Measurements from ENCODE around the gene STIM2. TPM values are rescaled to one million over a fixed set of nuclear protein-coding genes. Genes with fewer than 3 reads are reported as not detected.

Gene STIM2
- total RNA-seq, 1 donor from 2014 or later, result 25.8 TPM

GRCh38 chr4:27000820-27001219, 140.2 kb downstream of the STIM2 start:
- H3K9me3 ChIP-seq (ENCODE audit: low read depth), result no peaks in the 10 kb centered on the region
- H3K4me3 ChIP-seq, result no peak overlapping the region
- no peaks in the 10 kb centered on the region for H3K4me1 ChIP-seq
- H3K79me2 ChIP-seq (ENCODE audit: low read depth), result no peaks in the 10 kb centered on the region
- H3K9ac ChIP-seq, result no peak overlapping the region
- TF ChIP-seq CTCF (IDR thresholded peaks at IDR 0.05) (peak; percentile 25), EZH2 (IDR thresholded peaks at IDR 0.05) (no peak)
- no peaks in the 10 kb centered on the region for H3K27me3 ChIP-seq
- H3K36me3 ChIP-seq, result peaks cover 3% of the 10 kb centered on the region
- Mint-ChIP-seq H3K4me1 (no peaks in the 10 kb centered on the region), H3K4me3 (no peak overlapping the region), H3K27me3 (ENCODE audit: insufficient read depth, low read depth) (no peaks in the 10 kb centered on the region), H3K9me3 (no peaks in the 10 kb centered on the region), H3K27ac (no peak overlapping the region), H3K36me3 (peaks cover 7% of the 10 kb centered on the region)
- H3K27ac ChIP-seq, result no peak overlapping the region
- no peak overlapping the region for H3K4me2 ChIP-seq
- no peak overlapping the region for H2AFZ ChIP-seq (replicated peaks)
- DNase-seq (ENCODE audit: low spot score), result no peak
- H3F3A ChIP-seq (ENCODE audit: low read depth), result no peaks in the 10 kb centered on the region
- no peaks in the 10 kb centered on the region for H4K20me1 ChIP-seq (ENCODE audit: low read depth)

- no peak for DNase-seq (ENCODE audit: low spot score)
- Histone ChIP-seq H4K20me1 (ENCODE audit: low read depth) (no peaks in the 10 kb centered on the region), H3K9ac (no peak overlapping the region), H3K4me2 (no peak overlapping the region), H3F3A (ENCODE audit: low read depth) (no peaks in the 10 kb centered on the region), H3K9me3 (ENCODE audit: low read depth) (no peaks in the 10 kb centered on the region), H2AFZ (replicated peaks) (no peak overlapping the region), H3K27me3 (no peaks in the 10 kb centered on the region), H3K4me1 (no peaks in the 10 kb centered on the region), H3K79me2 (ENCODE audit: low read depth) (no peaks in the 10 kb centered on the region), H3K4me3 (no peak overlapping the region), H3K36me3 (no peaks in the 10 kb centered on the region), H3K27ac (no peak overlapping the region)
- Mint-ChIP-seq H3K27ac (no peak overlapping the region), H3K4me1 (no peaks in the 10 kb centered on the region), H3K9me3 (no peaks in the 10 kb centered on the region), H3K36me3 (peaks cover 5% of the 10 kb centered on the region), H3K27me3 (ENCODE audit: insufficient read depth, low read depth) (peaks cover 2% of the 10 kb centered on the region), H3K4me3 (no peak overlapping the region)
- TF ChIP-seq EZH2 (IDR thresholded peaks at IDR 0.05) (no peak), EZH2phosphoT487 (IDR thresholded peaks at IDR 0.05) (no peak), CTCF (IDR thresholded peaks at IDR 0.05) (no peak)
Measured at GRCh38 chr4:27001398-27002164, 140.9 kb downstream of the STIM2 start.

GRCh38 chr4:27003642-27004113, 143.0 kb downstream of the STIM2 start:
- H3K79me2 ChIP-seq (ENCODE audit: low read depth), result no peaks in the 10 kb centered on the region
- H3K4me3 Mint-ChIP-seq, result no peak overlapping the region
- H3K4me1 Mint-ChIP-seq, result no peaks in the 10 kb centered on the region
- H3K9me3 Mint-ChIP-seq, result no peaks in the 10 kb centered on the region
- H2AFZ ChIP-seq (replicated peaks), result no peak overlapping the region
- no peaks in the 10 kb centered on the region for H3K36me3 ChIP-seq
- H3F3A ChIP-seq (ENCODE audit: low read depth), result no peaks in the 10 kb centered on the region
- peaks cover 2% of the 10 kb centered on the region for H3K27me3 Mint-ChIP-seq (ENCODE audit: insufficient read depth, low read depth)
- DNase-seq (ENCODE audit: low spot score), result no peak
- H3K4me3 ChIP-seq, result no peak overlapping the region
- H3K27ac Mint-ChIP-seq, result no peak overlapping the region
- no peaks in the 10 kb centered on the region for H3K27me3 ChIP-seq
- no peaks in the 10 kb centered on the region for H3K4me1 ChIP-seq
- no peak overlapping the region for H3K27ac ChIP-seq
- H3K9ac ChIP-seq, result no peak overlapping the region
- H3K9me3 ChIP-seq (ENCODE audit: low read depth), result no peaks in the 10 kb centered on the region
- H3K4me2 ChIP-seq, result no peak overlapping the region
- no peaks in the 10 kb centered on the region for H4K20me1 ChIP-seq (ENCODE audit: low read depth)
- H3K36me3 Mint-ChIP-seq, result peaks cover 5% of the 10 kb centered on the region
- TF ChIP-seq EZH2 (IDR thresholded peaks at IDR 0.05), result no peak
- no peak for TF ChIP-seq EZH2phosphoT487 (IDR thresholded peaks at IDR 0.05)
- TF ChIP-seq CTCF (IDR thresholded peaks at IDR 0.05), result no peak

Data from neural progenitor cell (in vitro differentiated cells).